Tibial nerve (tissue), 4 donors: ENCODE data around the gene UTS2R. TPM values are rescaled to one million over a fixed set of nuclear protein-coding genes. Genes with fewer than 3 reads are reported as not detected.
"Not testable (repeated sequence)": the region's sequence is repeated elsewhere in the genome, so short reads cannot be mapped to it uniquely, and the experiment has no call there.

Experiments used
- DNase-seq, 2 donors: peaks; one replicate each; pipeline ENCODE4 v3.0.0-alpha.2; 2019; ENCODE audit warnings: low spot score in 2 of 2
- H3K27ac ChIP-seq, 4 donors: fragments of 200-600 bp; sonication (generic) in 3 of 4; one replicate each; pipeline ENCODE4 v1.5.1; 2017 to 2019; ENCODE audit warnings: mild to moderate bottlenecking in 1 of 4
- H3K27me3 ChIP-seq, 2 donors: fragments of 200-600 bp; sonication (generic) in 1 of 2; one replicate each; pipeline versions ENCODE4 v1.5.1 to v1.6.0; 2017 to 2019
- H3K36me3 ChIP-seq, 3 donors: fragments of 200-600 bp; sonication (generic); one replicate each; pipeline ENCODE4 v1.5.1; 2018 to 2019
- H3K4me1 ChIP-seq, 4 donors: fragments of 200-600 bp; sonication (generic) in 3 of 4; one replicate each; pipeline ENCODE4 v1.5.1; 2017 to 2019
- H3K4me3 ChIP-seq, 4 donors: fragments of 200-600 bp; sonication (generic) in 3 of 4; one replicate each; pipeline ENCODE4 v1.5.1; 2017 to 2019; ENCODE audit warnings: mild to moderate bottlenecking in 1 of 4, moderate library complexity in 1 of 4
- H3K9me3 ChIP-seq, 4 donors: fragments of 200-600 bp; sonication (generic) in 3 of 4; one replicate each; pipeline ENCODE4 v1.5.1; 2017 to 2019
- EP300 ChIP-seq, 2 donors: sonication (generic); formaldehyde crosslinking; IDR thresholded peaks; one replicate each; pipeline ENCODE4 v1.6.1; 2017; ENCODE audit warnings: antibody characterized with exemption in 2 of 2, mild to moderate bottlenecking in 1 of 2
- POLR2A ChIP-seq, 2 donors: fragments of 450-650 bp; IDR thresholded peaks; one replicate each; pipeline ENCODE4 v1.6.1; 2017; ENCODE audit warnings: antibody characterized with exemption in 2 of 2, mild to moderate bottlenecking in 2 of 2, moderate library complexity in 2 of 2
- WGBS, 2 donors: methylation state at CpG; one replicate each; pipeline ENCODE4 v1.1.5; 2018; 5-methylcytosine and 5-hydroxymethylcytosine counted together
- total RNA-seq, 4 donors: library from RNA; depleted of rRNA; stranded (reverse); fragments of >200 nt; gene quantifications; one replicate each; pipeline ENCODE4 v1.1.0, GENCODE V29; 2016
- TF ChIP-seq, protein P1 (sequence below), 5 experiments: fragments of 200-600 bp in 3 of 5; fragments of 450-650 bp in 2 of 5; sonication (generic) in 3 of 5; IDR thresholded peaks; one replicate each; pipeline ENCODE4 v1.5.1; 2016 to 2019; ENCODE audit warnings: antibody characterized with exemption in 5 of 5, mild to moderate bottlenecking in 3 of 5, moderate library complexity in 2 of 5

UTS2R gene
- total RNA-seq, 4 donors from 2014 or later, result 0.20 TPM; not detected in 3

DNA sequence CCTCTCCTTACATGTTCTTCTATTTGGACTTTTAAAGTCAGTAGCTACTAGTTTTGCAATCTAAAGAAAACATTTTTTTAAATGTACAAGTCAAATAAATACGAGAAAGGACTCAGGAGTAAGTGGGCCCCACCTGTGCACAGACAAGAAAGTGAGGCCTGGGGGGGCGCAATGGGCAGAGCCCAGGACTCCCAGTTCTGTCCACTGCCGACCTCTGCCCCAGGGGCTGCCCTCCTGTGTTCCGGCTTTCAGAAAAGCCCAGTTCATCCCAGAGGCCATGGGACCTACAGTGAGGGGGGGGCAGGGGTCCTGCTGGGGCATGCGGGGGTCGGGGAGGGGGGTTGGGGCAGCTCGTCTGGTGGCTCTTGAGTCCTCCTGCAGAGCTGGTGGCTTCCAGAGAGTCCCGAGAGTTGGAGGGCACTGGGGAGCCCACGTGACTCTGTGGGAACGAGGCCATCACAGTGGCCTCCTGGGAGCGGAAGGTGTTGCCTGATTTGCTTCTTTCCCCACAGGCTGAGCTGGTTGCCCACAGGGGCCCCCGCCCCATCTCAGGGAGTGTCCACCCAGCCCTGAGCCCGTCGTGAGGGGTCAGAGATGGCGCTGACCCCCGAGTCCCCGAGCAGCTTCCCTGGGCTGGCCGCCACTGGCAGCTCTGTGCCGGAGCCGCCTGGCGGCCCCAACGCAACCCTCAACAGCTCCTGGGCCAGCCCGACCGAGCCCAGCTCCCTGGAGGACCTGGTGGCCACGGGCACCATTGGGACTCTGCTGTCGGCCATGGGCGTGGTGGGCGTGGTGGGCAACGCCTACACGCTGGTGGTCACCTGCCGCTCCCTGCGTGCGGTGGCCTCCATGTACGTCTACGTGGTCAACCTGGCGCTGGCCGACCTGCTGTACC is 2.4 kb downstream of the UTS2R start:
- peaks cover 0 to 86% of the 10 kb centered on the region in 2 donors for H3K27me3 ChIP-seq
- TF ChIP-seq, protein P1, sequence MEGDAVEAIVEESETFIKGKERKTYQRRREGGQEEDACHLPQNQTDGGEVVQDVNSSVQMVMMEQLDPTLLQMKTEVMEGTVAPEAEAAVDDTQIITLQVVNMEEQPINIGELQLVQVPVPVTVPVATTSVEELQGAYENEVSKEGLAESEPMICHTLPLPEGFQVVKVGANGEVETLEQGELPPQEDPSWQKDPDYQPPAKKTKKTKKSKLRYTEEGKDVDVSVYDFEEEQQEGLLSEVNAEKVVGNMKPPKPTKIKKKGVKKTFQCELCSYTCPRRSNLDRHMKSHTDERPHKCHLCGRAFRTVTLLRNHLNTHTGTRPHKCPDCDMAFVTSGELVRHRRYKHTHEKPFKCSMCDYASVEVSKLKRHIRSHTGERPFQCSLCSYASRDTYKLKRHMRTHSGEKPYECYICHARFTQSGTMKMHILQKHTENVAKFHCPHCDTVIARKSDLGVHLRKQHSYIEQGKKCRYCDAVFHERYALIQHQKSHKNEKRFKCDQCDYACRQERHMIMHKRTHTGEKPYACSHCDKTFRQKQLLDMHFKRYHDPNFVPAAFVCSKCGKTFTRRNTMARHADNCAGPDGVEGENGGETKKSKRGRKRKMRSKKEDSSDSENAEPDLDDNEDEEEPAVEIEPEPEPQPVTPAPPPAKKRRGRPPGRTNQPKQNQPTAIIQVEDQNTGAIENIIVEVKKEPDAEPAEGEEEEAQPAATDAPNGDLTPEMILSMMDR (IDR thresholded peaks at IDR 0.05), result no peak
- TF ChIP-seq EP300 (IDR thresholded peaks at IDR 0.05) (no peak), POLR2A (IDR thresholded peaks at IDR 0.05) (no peak)
- H3K9me3 ChIP-seq, result no peaks in the 10 kb centered on the region
- no peak overlapping the region for H3K27ac ChIP-seq
- WGBS, 2 donors, result 80 to 83% methylated on average over 21 to 33 of the region's 37 CpGs
- peaks cover 0 to 32% (median 8%) of the 10 kb centered on the region in 4 donors for H3K4me1 ChIP-seq
- H3K4me3 ChIP-seq, result no peak overlapping the region
- no peaks in the 10 kb centered on the region for H3K36me3 ChIP-seq
- no peak for DNase-seq

DNA sequence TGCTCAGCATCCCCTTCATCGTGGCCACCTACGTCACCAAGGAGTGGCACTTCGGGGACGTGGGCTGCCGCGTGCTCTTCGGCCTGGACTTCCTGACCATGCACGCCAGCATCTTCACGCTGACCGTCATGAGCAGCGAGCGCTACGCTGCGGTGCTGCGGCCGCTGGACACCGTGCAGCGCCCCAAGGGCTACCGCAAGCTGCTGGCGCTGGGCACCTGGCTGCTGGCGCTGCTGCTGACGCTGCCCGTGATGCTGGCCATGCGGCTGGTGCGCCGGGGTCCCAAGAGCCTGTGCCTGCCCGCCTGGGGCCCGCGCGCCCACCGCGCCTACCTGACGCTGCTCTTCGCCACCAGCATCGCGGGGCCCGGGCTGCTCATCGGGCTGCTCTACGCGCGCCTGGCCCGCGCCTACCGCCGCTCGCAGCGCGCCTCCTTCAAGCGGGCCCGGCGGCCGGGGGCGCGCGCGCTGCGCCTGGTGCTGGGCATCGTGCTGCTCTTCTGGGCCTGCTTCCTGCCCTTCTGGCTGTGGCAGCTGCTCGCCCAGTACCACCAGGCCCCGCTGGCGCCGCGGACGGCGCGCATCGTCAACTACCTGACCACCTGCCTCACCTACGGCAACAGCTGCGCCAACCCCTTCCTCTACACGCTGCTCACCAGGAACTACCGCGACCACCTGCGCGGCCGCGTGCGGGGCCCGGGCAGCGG is 3.2 kb downstream of the UTS2R start:
- peaks cover 0 to 83% of the 10 kb centered on the region in 2 donors for H3K27me3 ChIP-seq
- no peak for TF ChIP-seq POLR2A (IDR thresholded peaks at IDR 0.05)
- TF ChIP-seq EP300 (IDR thresholded peaks at IDR 0.05), result no peak
- TF ChIP-seq, protein P1 (IDR thresholded peaks at IDR 0.05), result no peak
- 43 to 76% methylated on average over 14 to 40 of the region's 79 CpGs for WGBS, 2 donors
- H3K27ac ChIP-seq, result no peak overlapping the region
- no peak for DNase-seq
- no peaks in the 10 kb centered on the region for H3K36me3 ChIP-seq
- no peak overlapping the region for H3K4me3 ChIP-seq
- no peaks in the 10 kb centered on the region for H3K9me3 ChIP-seq
- H3K4me1 ChIP-seq, result peaks cover 0 to 32% (median 8%) of the 10 kb centered on the region in 4 donors

DNA sequence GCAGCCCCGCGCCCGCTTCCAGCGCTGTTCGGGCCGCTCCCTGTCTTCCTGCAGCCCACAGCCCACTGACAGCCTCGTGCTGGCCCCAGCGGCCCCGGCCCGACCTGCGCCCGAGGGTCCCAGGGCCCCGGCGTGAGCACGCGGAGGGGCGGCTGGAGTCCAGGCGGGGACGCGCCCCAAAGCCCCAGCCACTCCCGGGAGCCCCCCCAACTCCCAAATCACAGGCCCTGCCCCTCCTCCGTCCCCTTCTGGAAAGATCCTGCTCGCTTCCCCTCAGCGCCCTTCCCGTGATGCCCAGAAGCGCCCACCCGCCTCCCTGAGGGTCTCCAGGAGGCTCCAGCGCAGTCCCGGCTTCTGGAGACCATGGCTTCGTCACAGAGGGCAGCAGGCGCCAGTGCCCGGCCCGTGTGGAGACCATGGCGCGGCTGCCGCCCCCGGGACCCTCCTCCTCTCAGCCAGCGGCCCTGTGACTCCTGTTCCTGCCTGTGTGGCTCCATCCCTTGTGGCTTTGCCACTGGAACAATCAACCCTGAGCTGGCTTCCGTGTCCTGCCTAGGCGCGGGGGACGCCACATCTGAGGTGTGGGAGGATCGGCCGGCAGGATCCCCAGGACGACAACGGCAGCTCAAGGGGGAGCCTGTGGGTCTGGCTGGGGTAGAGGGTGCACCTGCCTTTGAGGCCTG is 3.9 kb downstream of the UTS2R start:
- Histone ChIP-seq H3K27me3 (peaks cover 0 to 82% of the 10 kb centered on the region in 2 donors), H3K27ac (no peak overlapping the region), H3K36me3 (no peaks in the 10 kb centered on the region), H3K4me1 (peaks cover 0 to 25% (median 7%) of the 10 kb centered on the region in 4 donors), H3K9me3 (no peaks in the 10 kb centered on the region), H3K4me3 (no peak overlapping the region)
- TF ChIP-seq POLR2A (IDR thresholded peaks at IDR 0.05) (no peak), EP300 (IDR thresholded peaks at IDR 0.05) (no peak)
- TF ChIP-seq, protein P1 (IDR thresholded peaks at IDR 0.05), result no peak
- no peak for DNase-seq
- WGBS, 2 donors, result 68 to 76% methylated on average over 28 to 35 of the region's 46 CpGs

DNA sequence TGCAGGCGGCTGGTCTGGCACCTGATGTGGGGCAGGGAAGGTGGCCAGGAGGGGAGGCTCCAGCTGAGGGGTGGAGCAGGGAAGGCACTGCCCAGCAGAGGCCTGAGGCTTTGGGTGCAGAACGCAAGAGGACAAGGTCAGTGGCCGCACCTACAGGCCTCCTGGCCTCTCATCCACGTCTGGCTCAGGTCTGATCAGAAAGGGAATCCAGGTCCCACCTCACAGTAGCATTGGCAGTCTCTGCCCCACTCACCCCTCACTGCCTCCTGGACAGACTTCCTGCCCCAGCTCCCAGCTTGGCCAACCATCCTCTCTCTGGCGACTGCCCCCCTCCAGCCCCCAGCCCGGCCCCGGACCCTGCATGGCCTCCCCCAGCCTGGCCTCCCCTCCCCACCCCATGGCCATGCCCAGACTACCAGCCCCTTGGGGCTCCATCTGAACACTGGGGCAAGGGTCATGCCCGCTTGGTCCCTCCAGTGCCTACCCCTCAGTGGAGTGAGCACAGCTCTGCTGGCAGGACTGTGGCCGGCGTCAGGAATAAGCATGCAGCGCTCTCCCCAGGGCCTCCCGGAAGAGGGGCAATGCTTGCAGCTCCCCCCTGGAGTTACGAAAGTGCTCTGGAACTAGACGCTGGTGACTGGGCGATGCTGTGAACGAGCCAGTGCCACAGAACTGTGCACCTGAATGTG is 4.6 kb downstream of the UTS2R start:
- Histone ChIP-seq H3K36me3 (no peaks in the 10 kb centered on the region), H3K27me3 (peaks cover 0 to 75% of the 10 kb centered on the region in 2 donors), H3K27ac (no peak overlapping the region), H3K4me1 (peaks cover 0 to 18% (median 2%) of the 10 kb centered on the region in 4 donors), H3K9me3 (no peaks in the 10 kb centered on the region), H3K4me3 (no peak overlapping the region)
- WGBS, 2 donors, result 67 to 82% methylated on average over 16 of the region's 16 CpGs
- TF ChIP-seq, protein P1 (IDR thresholded peaks at IDR 0.05), result no peak
- TF ChIP-seq EP300 (IDR thresholded peaks at IDR 0.05), result no peak
- TF ChIP-seq POLR2A (IDR thresholded peaks at IDR 0.05), result no peak
- no peak for DNase-seq

DNA sequence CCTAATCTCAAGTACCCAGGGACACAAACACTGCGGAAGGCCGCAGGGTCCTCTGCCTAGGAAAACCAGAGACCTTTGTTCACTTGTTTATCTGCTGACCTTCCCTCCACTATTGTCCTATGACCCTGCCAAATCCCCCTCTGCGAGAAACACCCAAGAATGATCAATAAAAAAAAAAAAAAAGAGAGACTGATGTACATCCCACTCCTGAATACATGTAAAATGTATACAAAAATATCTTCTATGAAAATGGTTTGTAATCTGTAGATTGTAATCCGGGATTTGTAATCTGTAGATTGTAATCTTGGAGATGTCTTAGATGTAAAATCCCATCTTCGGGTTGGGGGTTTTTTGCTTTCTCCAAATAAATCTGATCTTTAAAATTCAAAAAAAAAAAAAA is 5.7 kb downstream of the UTS2R start:
- H3K9me3 ChIP-seq, H3K4me3 ChIP-seq, H3K27ac ChIP-seq, DNase-seq, H3K36me3 ChIP-seq: not testable (repeated sequence)
- Histone ChIP-seq H3K27me3 (peaks cover 0 to 67% of the 10 kb centered on the region in 2 donors), H3K4me1 (peaks cover 0 to 10% (median 0%) of the 10 kb centered on the region in 4 donors)
- 28 to 59% methylated on average over 3 to 5 of the region's 5 CpGs for WGBS, 2 donors
